ENCODE results near the gene AK5.

The AK5 gene

DNA sequence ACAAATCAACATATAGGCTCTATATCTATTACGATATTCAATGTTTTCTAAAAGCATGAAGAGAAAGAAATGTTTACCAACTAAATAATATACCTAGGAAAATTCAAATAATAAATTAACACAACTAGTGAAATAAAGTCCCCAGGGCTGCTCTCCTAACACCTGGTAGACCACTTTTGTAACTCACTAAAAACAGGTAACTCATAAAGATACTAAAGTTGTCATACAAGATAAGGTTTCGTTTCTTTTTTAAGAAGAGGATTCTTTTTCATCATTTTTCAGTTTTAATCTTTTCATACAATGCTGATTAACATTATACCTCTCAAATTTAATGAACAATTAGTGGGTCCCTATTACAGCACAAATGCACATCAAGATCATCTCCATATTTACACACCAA is 301.7 kb downstream of the AK5 start:
- TF ChIP-seq EZH2phosphoT487 (IDR thresholded peaks at IDR 0.05; ENCODE audit: low read length) (no peak), EZH2 (optimal IDR thresholded peaks at IDR 0.05; ENCODE audit: low read depth, low read length) (no peak)
- TF ChIP-seq, protein P1, sequence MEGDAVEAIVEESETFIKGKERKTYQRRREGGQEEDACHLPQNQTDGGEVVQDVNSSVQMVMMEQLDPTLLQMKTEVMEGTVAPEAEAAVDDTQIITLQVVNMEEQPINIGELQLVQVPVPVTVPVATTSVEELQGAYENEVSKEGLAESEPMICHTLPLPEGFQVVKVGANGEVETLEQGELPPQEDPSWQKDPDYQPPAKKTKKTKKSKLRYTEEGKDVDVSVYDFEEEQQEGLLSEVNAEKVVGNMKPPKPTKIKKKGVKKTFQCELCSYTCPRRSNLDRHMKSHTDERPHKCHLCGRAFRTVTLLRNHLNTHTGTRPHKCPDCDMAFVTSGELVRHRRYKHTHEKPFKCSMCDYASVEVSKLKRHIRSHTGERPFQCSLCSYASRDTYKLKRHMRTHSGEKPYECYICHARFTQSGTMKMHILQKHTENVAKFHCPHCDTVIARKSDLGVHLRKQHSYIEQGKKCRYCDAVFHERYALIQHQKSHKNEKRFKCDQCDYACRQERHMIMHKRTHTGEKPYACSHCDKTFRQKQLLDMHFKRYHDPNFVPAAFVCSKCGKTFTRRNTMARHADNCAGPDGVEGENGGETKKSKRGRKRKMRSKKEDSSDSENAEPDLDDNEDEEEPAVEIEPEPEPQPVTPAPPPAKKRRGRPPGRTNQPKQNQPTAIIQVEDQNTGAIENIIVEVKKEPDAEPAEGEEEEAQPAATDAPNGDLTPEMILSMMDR (IDR thresholded peaks at IDR 0.05; ENCODE audit: low read length) = no peak
- Histone ChIP-seq H3F3A (ENCODE audit: insufficient read depth, low read length) (no peaks in the 10 kb centered on the region), H3K9me3 (replicated peaks; ENCODE audit: insufficient read depth, low read length) (no peaks in the 10 kb centered on the region), H3K79me2 (ENCODE audit: low read length) (0 out of 2 replicates have a peak, but pooled peaks cover 4% of the 10 kb centered on the region), H3K9ac (ENCODE audit: low read length) (no peak overlapping the region), H4K20me1 (ENCODE audit: insufficient read depth, low read length) (no peaks in the 10 kb centered on the region), H3K9me2 (replicated peaks; ENCODE audit: insufficient read depth, low read length) (no peaks in the 10 kb centered on the region), H3K4me3 (ENCODE audit: low read length) (no peak overlapping the region), H3K27me3 (replicated peaks; ENCODE audit: insufficient read depth, low read length) (no peaks in the 10 kb centered on the region), H3K36me3 (replicated peaks; ENCODE audit: insufficient read depth, low read length) (peaks cover 9% of the 10 kb centered on the region; the same call in 1 of the 2 replicates), H3K27ac (ENCODE audit: low read length) (no peak overlapping the region), H3K4me2 (ENCODE audit: low read depth, low read length) (no peak overlapping the region), H3K4me1 (ENCODE audit: low read length) (no peaks in the 10 kb centered on the region), H2AFZ (ENCODE audit: low read length) (no peak overlapping the region)
- no peak for DNase-seq

DNA sequence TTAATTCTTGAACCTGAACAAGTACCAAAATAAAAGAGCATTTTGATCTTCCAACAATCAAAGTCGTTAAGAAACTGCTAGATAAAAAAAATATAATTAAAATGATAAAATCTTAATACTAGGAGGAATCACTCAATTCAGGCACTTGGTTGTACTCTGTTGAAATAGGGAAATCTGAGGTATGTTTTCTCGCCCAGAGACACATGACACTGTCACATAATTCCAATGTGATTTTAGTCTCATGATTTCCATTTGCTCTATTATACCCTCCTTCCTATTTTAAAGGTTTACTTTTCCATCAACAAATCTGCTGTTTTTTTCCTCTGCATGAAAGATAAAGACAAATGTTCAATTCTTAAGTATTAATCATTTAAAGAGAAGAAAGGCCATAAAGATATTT is 303.1 kb downstream of the AK5 start:
- DNase-seq = no peak
- Histone ChIP-seq H3K27me3 (replicated peaks; ENCODE audit: insufficient read depth, low read length) (no peaks in the 10 kb centered on the region), H3K9ac (ENCODE audit: low read length) (no peak overlapping the region), H2AFZ (ENCODE audit: low read length) (no peak overlapping the region), H3K4me2 (ENCODE audit: low read depth, low read length) (no peak overlapping the region), H3K9me3 (replicated peaks; ENCODE audit: insufficient read depth, low read length) (no peaks in the 10 kb centered on the region), H4K20me1 (ENCODE audit: insufficient read depth, low read length) (no peaks in the 10 kb centered on the region), H3F3A (ENCODE audit: insufficient read depth, low read length) (no peaks in the 10 kb centered on the region), H3K36me3 (replicated peaks; ENCODE audit: insufficient read depth, low read length) (peaks cover 9% of the 10 kb centered on the region; the same call in 1 of the 2 replicates), H3K27ac (ENCODE audit: low read length) (no peak overlapping the region), H3K9me2 (replicated peaks; ENCODE audit: insufficient read depth, low read length) (no peaks in the 10 kb centered on the region), H3K79me2 (ENCODE audit: low read length) (0 out of 2 replicates have a peak, but pooled peaks cover 4% of the 10 kb centered on the region), H3K4me1 (ENCODE audit: low read length) (no peaks in the 10 kb centered on the region), H3K4me3 (ENCODE audit: low read length) (no peak overlapping the region)
- TF ChIP-seq, protein P1 (IDR thresholded peaks at IDR 0.05; ENCODE audit: low read length) = no peak
- TF ChIP-seq EZH2phosphoT487 (IDR thresholded peaks at IDR 0.05; ENCODE audit: low read length) (no peak), EZH2 (optimal IDR thresholded peaks at IDR 0.05; ENCODE audit: low read depth, low read length) (no peak)

DNA sequence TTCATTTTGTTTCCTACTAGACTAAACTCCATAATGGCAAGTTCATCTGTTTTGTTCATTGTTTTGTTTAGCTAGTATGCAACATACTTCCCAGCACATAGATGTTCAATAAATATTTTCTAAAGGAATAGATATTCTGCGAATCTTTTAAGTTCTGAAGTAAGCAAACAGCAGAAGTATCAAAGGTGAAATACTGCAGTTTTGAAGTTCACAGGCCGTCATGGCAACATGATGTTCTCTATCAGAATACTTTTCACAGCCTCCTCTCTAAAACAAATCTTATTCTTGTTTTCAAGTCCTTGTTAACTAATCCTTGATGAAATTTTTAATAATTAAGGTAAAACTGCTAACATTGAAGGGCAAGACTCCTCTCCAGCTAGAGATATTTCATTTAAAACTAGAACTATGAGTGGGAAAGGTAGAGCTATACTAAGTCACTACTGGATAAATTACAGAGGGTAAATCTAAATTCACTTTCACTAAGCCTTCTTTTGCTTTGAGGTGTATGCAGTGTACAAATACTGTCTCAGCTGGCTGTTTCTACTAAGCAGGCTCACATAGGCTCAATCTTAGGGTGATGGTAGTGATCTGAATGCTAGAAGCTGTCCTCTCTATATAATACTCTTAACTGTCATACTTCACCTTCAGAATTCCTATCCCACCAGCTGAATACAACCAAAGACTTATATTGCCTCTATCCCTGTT is 303.9 kb downstream of the AK5 start:
- no peaks in the 10 kb centered on the region for H3K9me3 ChIP-seq (replicated peaks; ENCODE audit: insufficient read depth, low read length)
- TF ChIP-seq EZH2 (optimal IDR thresholded peaks at IDR 0.05; ENCODE audit: low read depth, low read length) (no peak), EZH2phosphoT487 (IDR thresholded peaks at IDR 0.05; ENCODE audit: low read length) (no peak)
- TF ChIP-seq, protein P1 (IDR thresholded peaks at IDR 0.05; ENCODE audit: low read length) = no peak
- H3K9ac ChIP-seq (ENCODE audit: low read length) = no peak overlapping the region
- no peak overlapping the region for H3K4me2 ChIP-seq (ENCODE audit: low read depth, low read length)
- H3K27ac ChIP-seq (ENCODE audit: low read length) = no peak overlapping the region
- no peak for DNase-seq
- 0 out of 2 replicates have a peak, but pooled peaks cover 4% of the 10 kb centered on the region for H3K79me2 ChIP-seq (ENCODE audit: low read length)
- no peaks in the 10 kb centered on the region for H3F3A ChIP-seq (ENCODE audit: insufficient read depth, low read length)
- H3K27me3 ChIP-seq (replicated peaks; ENCODE audit: insufficient read depth, low read length) = no peaks in the 10 kb centered on the region
- H4K20me1 ChIP-seq (ENCODE audit: insufficient read depth, low read length) = no peaks in the 10 kb centered on the region
- H3K4me3 ChIP-seq (ENCODE audit: low read length) = no peak overlapping the region
- peaks cover 9% of the 10 kb centered on the region; the same call in 1 of the 2 replicates for H3K36me3 ChIP-seq (replicated peaks; ENCODE audit: insufficient read depth, low read length)
- no peak overlapping the region for H2AFZ ChIP-seq (ENCODE audit: low read length)
- H3K9me2 ChIP-seq (replicated peaks; ENCODE audit: insufficient read depth, low read length) = no peaks in the 10 kb centered on the region
- no peaks in the 10 kb centered on the region for H3K4me1 ChIP-seq (ENCODE audit: low read length)

All from MM.1S (cell line).